GM23338 (cell line): ENCODE measurements around the gene RARG. TPM values are rescaled to one million over a fixed set of nuclear protein-coding genes. Genes with fewer than 3 reads are reported as not detected.
A peak's percentile ranks its signal among the peaks of the same experiment; 100 is the strongest.

Experiments
- ATAC-seq: fragments of 200-7000 bp; cut with Tn5 transposase; 3 replicates; pipeline ENCODE4 v1.9.1; 2020
- DNase-seq: peaks from one replicate; pipeline ENCODE4 v3.0.0-alpha.2; 2015; ENCODE audit warnings: low spot score
- H2AFZ ChIP-seq: fragments of 200-600 bp; sonication (generic); 2 replicates; pipeline ENCODE4 v1.8.0; 2016; ENCODE audit warnings: antibody characterized with exemption, mild to moderate bottlenecking, moderate library complexity
- H3F3A ChIP-seq: fragments of 200-600 bp; sonication (generic); replicated peaks from 2 replicates; pipeline ENCODE4 v1.8.0; 2017; ENCODE audit warnings: antibody characterized with exemption, mixed run types, low read depth
- H3K27ac ChIP-seq: fragments of 200-600 bp; sonication (generic); 2 replicates; pipeline ENCODE4 v1.6.1; 2016; ENCODE audit warnings: low read depth
- H3K27me3 ChIP-seq: fragments of 200-600 bp; sonication (generic); 2 replicates; pipeline ENCODE4 v1.8.0; 2016; ENCODE audit warnings: mild to moderate bottlenecking, mixed run types, moderate library complexity; ENCODE audit not compliant: insufficient read depth
- H3K36me3 ChIP-seq: fragments of 200-600 bp; sonication (generic); 2 replicates; pipeline ENCODE4 v1.8.0; 2016; ENCODE audit warnings: mild to moderate bottlenecking; ENCODE audit not compliant: insufficient read depth
- H3K4me1 ChIP-seq: fragments of 200-600 bp; sonication (generic); 2 replicates; pipeline ENCODE4 v1.8.0; 2016; ENCODE audit warnings: mild to moderate bottlenecking, moderate library complexity; ENCODE audit not compliant: insufficient read depth
- H3K4me2 ChIP-seq: fragments of 200-600 bp; sonication (generic); 2 replicates; pipeline ENCODE4 v1.7.1; 2017; ENCODE audit warnings: mixed run types
- H3K4me3 ChIP-seq: fragments of 200-600 bp; sonication (generic); 2 replicates; pipeline ENCODE4 v1.6.1; 2016; ENCODE audit warnings: mixed run types
- H3K79me2 ChIP-seq: fragments of 200-600 bp; sonication (generic); replicated peaks from 2 replicates; pipeline ENCODE4 v1.8.0; 2017; ENCODE audit warnings: mild to moderate bottlenecking; ENCODE audit not compliant: insufficient read depth
- H3K9me2 ChIP-seq: fragments of 200-600 bp; sonication (generic); 2 replicates; pipeline ENCODE4 v1.8.0; 2017; ENCODE audit not compliant: insufficient read depth
- H4K20me1 ChIP-seq: fragments of 200-600 bp; sonication (generic); replicated peaks from 2 replicates; pipeline ENCODE4 v1.8.0; 2017; ENCODE audit warnings: mild to moderate bottlenecking; ENCODE audit not compliant: insufficient read depth
- H3K27ac Mint-ChIP-seq: 2 replicates; pipeline ENCODE4 v1.8.0; 2020; ENCODE audit warnings: inconsistent platforms, mild to moderate bottlenecking, moderate library complexity, mixed read lengths
- H3K27me3 Mint-ChIP-seq: 3 replicates; pipeline ENCODE4 v1.8.0; 2022; ENCODE audit warnings: low read depth, mild to moderate bottlenecking, moderate library complexity, mixed read lengths, inconsistent platforms; ENCODE audit not compliant: insufficient read depth, poor library complexity
- H3K36me3 Mint-ChIP-seq: 3 replicates; pipeline ENCODE4 v1.8.0; 2021; ENCODE audit warnings: low read depth, mild to moderate bottlenecking, inconsistent platforms, moderate library complexity, mixed read lengths
- H3K4me1 Mint-ChIP-seq: 3 replicates; pipeline ENCODE4 v1.8.0; 2020; ENCODE audit warnings: mild to moderate bottlenecking, inconsistent platforms, mixed read lengths
- H3K4me3 Mint-ChIP-seq: 3 replicates; pipeline ENCODE4 v1.8.0; 2021; ENCODE audit warnings: moderate library complexity, mild to moderate bottlenecking, inconsistent platforms, mixed read lengths
- H3K9me3 Mint-ChIP-seq: 3 replicates; pipeline ENCODE4 v1.8.0; 2020; ENCODE audit warnings: moderate library complexity, mild to moderate bottlenecking, inconsistent platforms, mixed read lengths
- CREB1 ChIP-seq: fragments of 250-450 bp; sonication (Bioruptor Pico); IDR thresholded peaks from 2 replicates; pipeline ENCODE4 v1.5.0; 2020; ENCODE audit warnings: low read depth, mild to moderate bottlenecking, moderate library complexity
- EZH2phosphoT487 ChIP-seq: fragments of 200-600 bp; sonication (generic); IDR thresholded peaks from one replicate; pipeline ENCODE4 v1.8.1; 2018; ENCODE audit warnings: antibody characterized with exemption; ENCODE audit not compliant: unreplicated experiment
- JUNB ChIP-seq: IDR thresholded peaks from one replicate; pipeline ENCODE4 v1.6.1; 2016; ENCODE audit warnings: antibody characterized with exemption; ENCODE audit not compliant: unreplicated experiment
- ZNF462 ChIP-seq: fragments of 250-450 bp; sonication (Bioruptor Pico); IDR thresholded peaks from 2 replicates; pipeline ENCODE4 v1.5.0; 2020; ENCODE audit warnings: mild to moderate bottlenecking, moderate library complexity
- polyA plus RNA-seq: library from polyadenylated mRNA; unstranded; fragments of >200 nt; fragmentation: Nextera tagmentation; extraction: Ambion mirVana; gene quantifications from 2 replicates; pipeline ENCODE4 v1.2.1, GENCODE V29; 2016
- total RNA-seq: library from RNA; depleted of rRNA; stranded (reverse); fragments of >200 nt; shearing (Covaris generic); gene quantifications from 2 replicates; pipeline ENCODE4 v1.2.3, GENCODE V29; 2014

The RARG gene
- total and polyA plus RNA-seq, 2 experiments from 2014 or later: 18.5 to 50.2 TPM

- Histone ChIP-seq H3K4me3 (no peak overlapping the region), H3K27me3 (no peaks in the 10 kb centered on the region), H3K36me3 (no peaks in the 10 kb centered on the region), H2AFZ (peak overlapping the region; percentile 57), H4K20me1 (no peaks in the 10 kb centered on the region), H3K4me2 (peak overlapping the region; percentile 93), H3K9me2 (no peaks in the 10 kb centered on the region), H3F3A (peaks cover 15% of the 10 kb centered on the region; the same call in 1 of the 2 replicates), H3K27ac (no peak overlapping the region), H3K79me2 (peaks cover 4% of the 10 kb centered on the region; the same call in 1 of the 2 replicates), H3K4me1 (peaks cover 47% of the 10 kb centered on the region)
- Mint-ChIP-seq H3K27me3 (peaks cover 21% of the 10 kb centered on the region), H3K9me3 (no peaks in the 10 kb centered on the region), H3K4me3 (no peak overlapping the region; the same call in 2 of the 3 replicates), H3K36me3 (no peaks in the 10 kb centered on the region), H3K4me1 (peaks cover 56% of the 10 kb centered on the region), H3K27ac (no peak overlapping the region)
- ATAC-seq (peak; percentile 15), DNase-seq (peak; percentile 34)
- TF ChIP-seq JUNB (no peak), ZNF462 (CRISPR knock-in tag) (peak; percentile 80), CREB1 (CRISPR knock-in tag) (no peak)
Observed at GRCh38 chr12:53235742-53236442, 3.9 kb upstream of the RARG start.

GRCh38 chr12:53235164-53235563, 3.2 kb upstream of the RARG start:
- peaks cover 4% of the 10 kb centered on the region; the same call in 1 of the 2 replicates for H3K79me2 ChIP-seq
- H3K9me3 Mint-ChIP-seq: no peaks in the 10 kb centered on the region
- no peak overlapping the region for H3K27ac ChIP-seq
- H3K9me2 ChIP-seq: no peaks in the 10 kb centered on the region
- H2AFZ ChIP-seq: no peak overlapping the region
- H3K4me1 ChIP-seq: peaks cover 50% of the 10 kb centered on the region
- no peaks in the 10 kb centered on the region for H3K36me3 ChIP-seq
- H3K4me1 Mint-ChIP-seq: peaks cover 55% of the 10 kb centered on the region
- ATAC-seq: no peak
- no peak overlapping the region for H3K27ac Mint-ChIP-seq
- H3K4me2 ChIP-seq: peak overlapping the region; percentile 93
- no peaks in the 10 kb centered on the region for H3K36me3 Mint-ChIP-seq
- no peak for DNase-seq
- no peaks in the 10 kb centered on the region for H3K27me3 ChIP-seq
- H3K4me3 ChIP-seq: no peak overlapping the region
- H4K20me1 ChIP-seq: no peaks in the 10 kb centered on the region
- H3K27me3 Mint-ChIP-seq: peaks cover 22% of the 10 kb centered on the region
- peaks cover 15% of the 10 kb centered on the region; the same call in 1 of the 2 replicates for H3F3A ChIP-seq
- H3K4me3 Mint-ChIP-seq: peak overlapping the region; percentile 4; the same call in 1 of the 3 replicates
- no peak for TF ChIP-seq CREB1 (CRISPR knock-in tag)
- TF ChIP-seq JUNB: no peak
- TF ChIP-seq EZH2phosphoT487: no peak
- no peak for TF ChIP-seq ZNF462 (CRISPR knock-in tag)
